Occipital lobe (tissue), 2 donors: ENCODE measurements around the gene SLC2A5. TPM values are rescaled to one million over a fixed set of nuclear protein-coding genes. Genes with fewer than 3 reads are reported as not detected.
"Not testable (repeated sequence)": the region's sequence is repeated elsewhere in the genome, so short reads cannot be mapped to it uniquely, and the experiment has no call there.

Source experiments
- DNase-seq: peaks from one replicate; lab custom pipeline; 2025; lab: John Stamatoyannopoulos, UW
- total RNA-seq: library from RNA; depleted of rRNA; stranded (reverse); fragments of >200 nt; gene quantifications from one replicate; pipeline ENCODE4 v1.2.3, GENCODE V29; 2014

The SLC2A5 gene
- total RNA-seq, 1 donor from 2014 or later = 2.5 TPM

- no peak for DNase-seq
Observed at GRCh38 chr1:9037476-9038337, 31.7 kb downstream of the SLC2A5 start.

DNA sequence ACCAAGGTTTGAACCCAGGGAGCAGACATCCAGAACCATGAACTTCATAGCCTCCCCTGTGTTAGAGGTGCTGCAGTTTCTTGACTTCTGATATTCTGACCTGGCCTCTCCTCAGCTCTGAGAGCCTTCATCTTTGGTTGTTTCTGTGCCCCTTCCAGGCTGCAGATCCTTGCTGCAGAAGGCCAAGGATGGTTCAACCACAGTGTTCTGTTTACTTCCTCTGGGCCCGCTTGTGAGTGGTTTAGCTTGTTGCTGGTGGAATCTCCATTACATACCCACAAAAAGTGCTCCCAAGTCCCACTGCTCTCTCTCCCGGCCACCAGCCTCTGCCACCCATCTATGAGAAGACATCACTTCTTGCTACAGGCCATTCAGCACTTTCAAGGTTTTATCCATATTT, 34.2 kb downstream of the SLC2A5 start:
- DNase-seq = no peak

DNA sequence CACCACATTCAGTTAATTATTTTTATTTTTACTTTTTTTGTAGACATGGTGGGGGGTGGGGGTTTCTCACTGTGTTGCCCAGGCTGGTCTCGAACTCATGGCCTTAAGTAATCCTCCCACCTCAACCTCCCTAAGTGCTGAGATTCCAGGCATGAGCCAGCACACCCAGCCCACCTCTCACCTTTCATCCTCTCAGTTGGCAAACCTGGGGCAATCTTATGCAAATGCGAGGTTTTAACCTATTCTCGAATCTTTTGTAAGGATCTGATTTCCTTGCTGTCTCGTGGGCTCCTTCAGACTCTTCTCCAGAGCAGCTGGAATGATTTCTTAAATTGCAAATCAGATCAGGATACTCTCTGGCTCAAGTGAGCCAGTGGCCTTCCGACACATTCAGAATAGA, 36.1 kb downstream of the SLC2A5 start:
- DNase-seq = no peak

- DNase-seq = no peak
Observed at GRCh38 chr1:9031484-9032259, 37.8 kb downstream of the SLC2A5 start.

- DNase-seq = not testable (repeated sequence)
Observed at GRCh38 chr1:9031077-9031476, 38.4 kb downstream of the SLC2A5 start.

GRCh38 chr1:9028921-9029705, 40.3 kb downstream of the SLC2A5 start:
- no peak for DNase-seq

DNA sequence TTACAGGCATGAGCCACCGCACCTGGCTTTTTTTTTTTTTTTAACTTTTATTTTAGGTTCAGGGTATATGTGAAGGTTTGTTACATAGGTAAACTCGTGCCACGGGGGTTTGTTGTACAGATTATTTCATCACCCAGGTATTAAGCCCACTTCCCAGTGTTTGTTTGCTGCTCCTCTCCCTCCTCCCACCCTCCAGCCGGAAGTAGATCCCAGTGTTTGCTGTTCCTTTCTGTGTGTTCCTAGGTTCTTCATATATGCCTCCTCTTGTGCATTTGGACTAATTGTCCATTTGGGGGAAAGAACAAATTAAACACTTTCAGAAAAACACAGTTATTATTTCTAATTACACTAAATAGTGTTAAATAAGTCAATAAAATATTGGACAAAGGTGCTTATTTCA, 42.1 kb downstream of the SLC2A5 start:
- DNase-seq = no peak

DNA sequence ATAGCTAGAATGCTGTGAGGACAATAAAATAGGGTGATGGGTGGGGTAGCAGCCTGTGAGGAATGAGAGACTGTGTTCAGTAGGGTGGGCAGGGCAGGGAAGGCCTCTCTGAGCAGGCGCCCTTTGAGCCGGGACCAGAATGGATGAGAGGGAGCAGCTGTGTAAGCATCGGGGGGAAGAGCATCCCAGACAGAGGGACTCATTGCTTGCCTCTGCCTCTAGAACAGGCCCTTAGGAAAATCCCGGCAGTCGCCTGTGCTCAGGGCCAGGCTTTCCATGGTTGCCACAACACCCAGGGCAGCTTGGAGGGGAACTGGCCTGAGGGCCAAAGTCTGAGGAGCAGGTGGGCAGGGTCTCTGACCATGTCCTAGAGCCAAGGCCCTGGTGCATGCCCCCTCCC, 44.0 kb downstream of the SLC2A5 start:
- DNase-seq = no peak

DNA sequence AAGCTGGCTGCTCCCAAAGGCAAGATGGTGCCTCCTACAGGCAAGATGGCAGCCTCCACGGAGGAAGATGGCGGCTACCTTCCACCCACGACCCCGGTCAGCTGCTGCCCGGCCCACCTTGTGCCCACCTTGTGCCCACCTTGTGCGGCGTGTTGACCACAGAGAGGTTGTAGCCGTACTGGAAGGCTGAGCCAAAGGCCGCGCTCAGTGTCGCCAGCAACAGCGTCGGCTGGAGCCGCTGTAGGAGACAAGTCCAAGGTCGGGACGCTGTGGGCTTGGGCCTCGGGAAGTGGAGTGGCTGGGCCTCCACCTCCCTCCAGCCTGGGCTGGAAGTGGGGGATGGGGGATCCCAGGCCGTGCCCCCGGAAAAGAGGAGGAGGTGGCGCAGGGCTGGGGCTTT, 44.6 kb downstream of the SLC2A5 start:
- no peak for DNase-seq

- DNase-seq = no peak
Observed at GRCh38 chr1:9022773-9023172, 46.7 kb downstream of the SLC2A5 start.

DNA sequence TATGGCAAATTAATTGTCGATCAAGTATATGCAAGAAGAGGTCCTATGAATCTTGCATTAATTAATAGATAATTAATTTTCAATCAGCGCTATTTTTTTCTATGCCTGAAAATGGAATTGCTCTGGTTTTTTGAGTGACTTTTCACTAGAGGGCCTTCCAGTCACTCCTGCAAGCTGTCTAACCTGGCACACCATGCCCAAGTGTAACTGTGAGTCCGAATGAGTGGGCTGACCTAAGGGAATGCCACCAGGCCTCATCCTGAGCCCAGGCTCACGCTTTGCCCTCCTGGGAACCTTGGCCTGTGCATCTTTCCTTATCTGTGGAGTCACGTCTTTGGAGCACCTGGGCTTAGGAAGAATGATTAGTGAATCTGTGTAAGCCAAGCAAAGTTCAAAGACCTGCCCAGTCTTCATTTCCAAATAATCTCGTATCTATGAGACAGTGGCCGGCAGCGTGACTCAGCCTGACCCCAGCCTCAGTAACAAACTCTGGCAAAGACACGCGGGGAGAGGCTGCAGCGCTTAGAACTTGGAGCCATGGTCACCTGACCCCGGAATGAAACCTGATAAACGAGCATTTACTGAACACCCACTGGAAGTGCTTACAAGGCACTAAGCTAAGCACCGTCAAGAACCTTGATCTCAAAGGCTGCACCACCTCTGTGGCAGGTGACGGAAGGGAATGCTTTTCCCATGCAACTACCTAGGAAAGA, 47.3 kb downstream of the SLC2A5 start:
- not testable (repeated sequence) for DNase-seq

DNA sequence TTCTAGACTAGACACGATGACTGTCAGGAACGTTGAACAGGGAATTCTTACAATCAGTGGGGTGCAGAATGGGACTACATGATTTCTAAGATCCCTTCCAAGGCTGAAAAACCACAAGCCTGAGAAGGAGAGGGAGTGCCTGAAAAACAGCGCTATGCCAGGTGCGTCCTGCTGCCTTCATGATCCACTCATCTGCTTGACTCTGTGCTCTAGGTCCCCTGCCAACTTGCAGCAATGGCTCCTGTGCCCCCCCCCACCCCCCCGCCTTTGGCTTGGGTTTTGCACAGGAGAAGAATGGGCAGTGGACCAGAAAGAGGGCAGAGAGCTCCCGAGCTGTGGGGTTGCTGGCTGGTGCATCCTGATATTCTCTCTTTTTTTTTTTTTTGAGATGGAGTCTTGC, 49.1 kb downstream of the SLC2A5 start:
- DNase-seq = no peak

DNA sequence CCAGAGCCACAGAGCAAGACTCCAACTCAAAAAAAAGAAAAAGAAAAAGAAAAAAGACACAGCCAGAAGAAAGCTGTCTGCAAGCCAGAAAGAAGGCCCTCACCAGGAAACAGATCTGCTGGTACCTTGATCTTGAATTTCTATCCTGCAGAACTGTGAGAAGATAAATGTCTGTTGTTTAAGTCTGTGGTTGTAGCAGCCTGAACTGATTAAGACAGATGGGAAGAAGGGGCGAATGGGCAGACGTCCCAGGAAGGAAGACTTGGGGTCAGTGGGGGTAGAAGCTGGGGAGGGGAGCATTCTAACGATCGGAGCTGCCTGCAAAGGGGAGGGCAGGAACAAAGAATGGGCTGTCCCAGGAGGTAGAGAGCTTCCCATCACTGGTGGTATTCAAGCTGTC, 49.5 kb downstream of the SLC2A5 start:
- DNase-seq = no peak

GRCh38 chr1:9018333-9018732, 51.1 kb downstream of the SLC2A5 start:
- DNase-seq = no peak

GRCh38 chr1:9016455-9016854, 53.0 kb downstream of the SLC2A5 start:
- no peak for DNase-seq

DNA sequence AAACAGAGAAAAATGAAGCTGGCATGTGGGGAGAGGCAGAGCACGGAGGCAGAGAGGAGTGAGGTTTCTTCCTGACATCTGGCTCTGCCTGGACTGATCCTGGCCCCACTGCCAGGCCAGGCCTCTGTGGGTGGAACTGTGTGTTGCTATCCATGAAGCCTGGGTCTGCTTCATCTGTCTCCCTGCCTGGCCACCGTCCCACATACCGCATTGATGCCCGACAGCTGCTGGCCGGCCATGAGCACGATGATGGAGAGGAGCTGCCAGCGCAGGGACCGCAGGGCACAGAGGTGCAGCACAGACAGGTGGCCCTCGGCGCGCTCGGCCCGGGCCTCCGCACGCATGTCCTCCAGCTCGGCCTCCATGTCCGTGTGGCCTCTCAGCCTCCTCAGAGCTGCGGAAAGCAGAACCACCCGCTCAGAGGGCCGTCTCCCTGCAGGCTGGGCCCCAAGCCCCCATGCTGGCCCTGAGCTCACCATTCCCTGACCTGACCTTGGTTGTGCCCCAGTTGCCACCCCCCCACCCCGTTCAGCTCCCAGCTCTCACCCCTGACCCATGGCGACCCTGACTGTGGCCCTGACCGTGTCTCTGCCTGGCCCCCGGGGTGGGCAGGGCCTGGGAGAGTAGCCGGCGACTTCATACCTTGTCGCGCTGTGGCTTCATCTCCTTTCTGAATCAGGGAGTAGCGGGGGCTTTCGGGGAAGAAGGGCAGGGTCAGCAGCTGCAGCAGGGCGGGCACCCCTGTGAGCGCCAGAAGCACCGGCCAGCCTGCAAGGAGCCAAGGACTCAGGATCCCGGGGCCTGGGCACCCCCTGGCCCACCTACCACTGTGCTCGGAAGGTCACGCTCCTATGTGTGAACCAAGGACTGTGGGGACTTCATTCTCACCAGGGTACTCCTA, 54.7 kb downstream of the SLC2A5 start:
- no peak for DNase-seq

DNA sequence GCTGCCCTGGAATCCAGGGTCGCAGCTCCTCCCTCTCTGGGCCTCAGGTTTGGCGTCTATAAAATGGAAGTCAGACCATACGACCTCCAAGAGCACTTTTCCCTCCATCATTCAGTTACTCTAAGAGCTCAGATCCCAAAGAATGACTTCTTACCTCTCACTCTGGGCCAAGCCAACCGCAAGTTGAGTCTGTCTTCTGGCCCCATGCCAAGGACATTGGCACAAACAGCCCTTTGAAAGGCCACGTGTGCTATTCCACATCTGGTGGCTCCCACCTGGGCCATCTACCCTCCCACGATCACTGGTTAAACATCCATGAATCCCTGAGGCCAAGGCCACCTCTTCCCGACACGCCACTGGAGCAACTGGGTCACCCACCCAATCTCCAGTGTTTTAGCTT, 55.6 kb downstream of the SLC2A5 start:
- DNase-seq = no peak

GRCh38 chr1:9010781-9011323, 58.6 kb downstream of the SLC2A5 start:
- DNase-seq = no peak

GRCh38 chr1:9009438-9010370, 59.7 kb downstream of the SLC2A5 start:
- DNase-seq = no peak
